Keratinocyte (primary cell): ENCODE data around the gene GBGT1.

Experiments used
- CTCF ChIP-seq, 3 experiments: IDR thresholded peaks in 1 of 3; conservative IDR thresholded peaks in 1 of 3; optimal IDR thresholded peaks in 1 of 3; 2 replicates in 2 of 3; 3 replicates in 1 of 3; pipeline versions ENCODE3 to v1.5.1; 2011; ENCODE audit warnings: low read length in 3 of 3, mild to moderate bottlenecking in 3 of 3, moderate library complexity in 2 of 3, control low read depth in 1 of 3, inconsistent platforms in 1 of 3; ENCODE audit not compliant: insufficient read depth in 2 of 3; ENCODE audit errors: extremely low read depth in 1 of 3
- EZH2 ChIP-seq: IDR thresholded peaks from one replicate; pipeline ENCODE4 v1.6.1; 2012; ENCODE audit warnings: inconsistent platforms, mild to moderate bottlenecking, low read length, moderate library complexity

GRCh38 chr9:133153227-133154096 lies 10.3 kb downstream of the GBGT1 start:
- TF ChIP-seq CTCF (optimal IDR thresholded peaks at IDR 0.05 in 1 of 3, IDR thresholded peaks at IDR 0.05 in 1 of 3, conservative IDR thresholded peaks at IDR 0.05 in 1 of 3; ENCODE audit: extremely low read depth in 1 of 3, insufficient read depth in 2 of 3, low read length in 3 of 3) = no peak
- TF ChIP-seq EZH2 = no peak
